Fibroblast of lung (primary cell): ENCODE data around the gene COG5. TPM values are rescaled to one million over a fixed set of nuclear protein-coding genes. Genes with fewer than 3 reads are reported as not detected.

Experiments
- DNase-seq, 2 donors: peaks; one replicate each; pipeline versions ENCODE4 v3.0.0 to v3.0.0-alpha.2; 2010; ENCODE audit warnings: low read depth in 2 of 2
- H2AFZ ChIP-seq: 2 replicates; pipeline ENCODE4 v1.5.1; 2012; ENCODE audit warnings: low read length, control low read depth, inconsistent platforms
- H3K27ac ChIP-seq: 2 replicates; pipeline ENCODE4 v1.5.1; 2011; ENCODE audit warnings: low read length, control low read depth; ENCODE audit not compliant: insufficient read depth
- H3K27me3 ChIP-seq: 2 replicates; pipeline ENCODE4 v1.5.1; 2011; ENCODE audit warnings: mild to moderate bottlenecking, low read length; ENCODE audit not compliant: control insufficient read depth, insufficient read depth
- H3K36me3 ChIP-seq: 2 replicates; pipeline ENCODE4 v1.5.1; 2011; ENCODE audit warnings: low read length; ENCODE audit not compliant: control insufficient read depth, insufficient read depth
- H3K4me1 ChIP-seq: 2 replicates; pipeline ENCODE4 v1.5.1; 2011; ENCODE audit warnings: low read length; ENCODE audit not compliant: control insufficient read depth, insufficient read depth; ENCODE audit errors: extremely low read depth
- H3K4me2 ChIP-seq: 2 replicates; pipeline ENCODE4 v1.5.1; 2011; ENCODE audit warnings: low read length, control low read depth; ENCODE audit not compliant: insufficient read depth; ENCODE audit errors: extremely low read depth
- H3K4me3 ChIP-seq, 4 experiments: fragments of 200-600 bp in 1 of 4; sonication (generic) in 1 of 4; replicated peaks in 1 of 4; 2 replicates each; pipeline ENCODE4 v1.5.1; 2011 to 2016; ENCODE audit warnings: low read length in 4 of 4, low read depth in 3 of 4, mild to moderate bottlenecking in 3 of 4, control low read depth in 2 of 4, inconsistent platforms in 1 of 4, mixed read lengths in 1 of 4; ENCODE audit not compliant: insufficient read depth in 1 of 4; ENCODE audit errors: control extremely low read depth in 1 of 4
- H3K79me2 ChIP-seq: 2 replicates; pipeline ENCODE4 v1.5.1; 2012; ENCODE audit warnings: mild to moderate bottlenecking, low read length, inconsistent platforms; ENCODE audit not compliant: control insufficient read depth, insufficient read depth
- H3K9ac ChIP-seq: 2 replicates; pipeline ENCODE4 v1.5.1; 2011; ENCODE audit warnings: mild to moderate bottlenecking, low read length, control low read depth; ENCODE audit not compliant: insufficient read depth
- H3K9me3 ChIP-seq: 2 replicates; pipeline ENCODE4 v1.5.1; 2012; ENCODE audit warnings: low read depth, low read length; ENCODE audit not compliant: control insufficient read depth, insufficient read depth
- H4K20me1 ChIP-seq: 2 replicates; pipeline ENCODE4 v1.5.1; 2011; ENCODE audit warnings: low read length; ENCODE audit not compliant: control insufficient read depth, insufficient read depth; ENCODE audit errors: extremely low read depth
- CTCF ChIP-seq, 2 donors: IDR thresholded peaks in 1 of 2; conservative IDR thresholded peaks in 1 of 2; 1 replicate in 1 of 2; 2 replicates in 1 of 2; pipeline ENCODE4 v1.5.1; 2011 to 2012; ENCODE audit warnings: low read length in 2 of 2, control low read depth in 1 of 2, inconsistent platforms in 1 of 2, low read depth in 1 of 2, mild to moderate bottlenecking in 1 of 2
- EZH2 ChIP-seq: IDR thresholded peaks from 2 replicates; pipeline ENCODE4 v1.5.1; 2012; ENCODE audit warnings: low read length, control low read depth, mild to moderate bottlenecking; ENCODE audit errors: missing control alignments
- polyA plus RNA-seq, 2 donors: library from polyadenylated mRNA; depleted of rRNA in 1 of 2; stranded (reverse) in 1 of 2; unstranded in 1 of 2; fragments of >200 nt; gene quantifications; 2 replicates each; pipeline ENCODE4 v1.2.1, GENCODE V29; 2011 to 2012; ENCODE audit warnings: missing spikeins in 1 of 2
- total RNA-seq: library from RNA; depleted of rRNA; stranded (reverse); fragments of >200 nt; gene quantifications from 2 replicates; pipeline ENCODE4 v1.2.1, GENCODE V29; 2014

COG5 gene
- total and polyA plus RNA-seq, 2 donors (not counting 1 experiment from before 2014, with no cell fraction given) = 34.5 to 40.3 TPM

GRCh38 chr7:107474104-107474521 lies 89.6 kb downstream of the COG5 start:
- no peaks in the 10 kb centered on the region for H3K79me2 ChIP-seq
- no peaks in the 10 kb centered on the region for H4K20me1 ChIP-seq
- H3K9ac ChIP-seq = no peak overlapping the region
- H3K36me3 ChIP-seq = no peaks in the 10 kb centered on the region
- H3K4me1 ChIP-seq = peaks cover 8% of the 10 kb centered on the region
- H3K9me3 ChIP-seq = no peaks in the 10 kb centered on the region
- H3K4me3 ChIP-seq = no peak overlapping the region
- no peak for DNase-seq
- no peak overlapping the region for H3K4me2 ChIP-seq
- H3K27me3 ChIP-seq = no peaks in the 10 kb centered on the region
- no peak overlapping the region for H3K27ac ChIP-seq
- no peak for TF ChIP-seq CTCF (conservative IDR thresholded peaks at IDR 0.05 in 1 of 2, IDR thresholded peaks at IDR 0.05 in 1 of 2; ENCODE audit: low read depth in 1 of 2, low read length in 2 of 2)
- TF ChIP-seq EZH2 = no peak
- no peak overlapping the region for H2AFZ ChIP-seq

- Histone ChIP-seq H3K27ac (no peak overlapping the region), H3K9ac (no peak overlapping the region), H3K79me2 (no peaks in the 10 kb centered on the region), H3K27me3 (no peaks in the 10 kb centered on the region), H3K36me3 (no peaks in the 10 kb centered on the region), H3K4me2 (peak overlapping the region; percentile 72), H3K4me1 (peaks cover 8% of the 10 kb centered on the region), H3K4me3 (peak overlapping the region in 1 of 4 experiments; percentile 11), H4K20me1 (no peaks in the 10 kb centered on the region), H3K9me3 (no peaks in the 10 kb centered on the region), H2AFZ (no peak overlapping the region)
- TF ChIP-seq CTCF (conservative IDR thresholded peaks at IDR 0.05 in 1 of 2, IDR thresholded peaks at IDR 0.05 in 1 of 2; ENCODE audit: low read depth in 1 of 2, low read length in 2 of 2) (no peak), EZH2 (no peak)
- DNase-seq = no peak
These were observed 91.6 kb downstream of the COG5 start for GRCh38 chr7:107472116-107472515.

- H3K27ac ChIP-seq = no peak overlapping the region
- H3K4me1 ChIP-seq = peaks cover 8% of the 10 kb centered on the region
- peak overlapping the region in 1 of 4 experiments; percentile 11 for H3K4me3 ChIP-seq
- no peaks in the 10 kb centered on the region for H3K9me3 ChIP-seq
- TF ChIP-seq CTCF (conservative IDR thresholded peaks at IDR 0.05 in 1 of 2, IDR thresholded peaks at IDR 0.05 in 1 of 2; ENCODE audit: low read depth in 1 of 2, low read length in 2 of 2) (no peak), EZH2 (no peak)
- H3K27me3 ChIP-seq = no peaks in the 10 kb centered on the region
- H2AFZ ChIP-seq = no peak overlapping the region
- no peak overlapping the region for H3K9ac ChIP-seq
- no peaks in the 10 kb centered on the region for H4K20me1 ChIP-seq
- H3K36me3 ChIP-seq = no peaks in the 10 kb centered on the region
- peak overlapping the region; percentile 72 for H3K4me2 ChIP-seq
- DNase-seq = peak in 1 of 2 donors; percentile 7
- H3K79me2 ChIP-seq = no peaks in the 10 kb centered on the region
These were observed 92.2 kb downstream of the COG5 start for GRCh38 chr7:107471292-107472070.
